Umbilical cord (tissue), 2 donors: Measurements from ENCODE around the gene KDM3B. TPM values are rescaled to one million over a fixed set of nuclear protein-coding genes. Genes with fewer than 3 reads are reported as not detected.
"Not testable (repeated sequence)": the region's sequence is repeated elsewhere in the genome, so short reads cannot be mapped to it uniquely, and the experiment has no call there.

ENCODE experiments used
- DNase-seq: peaks from one replicate; pipeline ENCODE4 v3.0.0-alpha.2; 2015; ENCODE audit warnings: low spot score
- total RNA-seq: library from RNA; depleted of rRNA; stranded (reverse); fragments of >200 nt; gene quantifications from one replicate; pipeline ENCODE4 v1.2.3, GENCODE V29; 2014; ENCODE audit warnings: low replicate concordance; ENCODE audit not compliant: insufficient read depth

The KDM3B gene
- total RNA-seq, 1 donor from 2014 or later, result 48.2 TPM

GRCh38 chr5:138389332-138389731 is 36.8 kb downstream of the KDM3B start:
- no peak for DNase-seq

DNA sequence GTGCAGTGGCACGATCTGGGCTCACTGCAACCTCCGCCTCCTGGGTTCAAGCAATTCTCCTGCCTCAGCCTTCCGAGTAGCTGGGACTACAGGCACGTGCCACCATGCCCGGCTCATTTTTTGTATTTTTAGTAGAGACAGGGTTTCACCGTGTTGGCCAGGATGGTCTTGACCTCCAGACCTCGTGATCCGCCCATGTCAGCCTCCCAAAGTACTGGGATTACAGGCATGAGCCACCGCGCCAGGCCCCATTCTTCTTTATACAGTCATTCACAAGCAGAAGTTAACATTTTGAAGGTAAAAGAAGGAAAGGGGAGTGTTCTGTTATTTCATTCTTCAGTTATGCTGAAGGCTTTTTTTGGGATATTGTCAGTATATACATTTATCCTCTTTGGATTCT is 37.4 kb downstream of the KDM3B start:
- DNase-seq, result not testable (repeated sequence)

DNA sequence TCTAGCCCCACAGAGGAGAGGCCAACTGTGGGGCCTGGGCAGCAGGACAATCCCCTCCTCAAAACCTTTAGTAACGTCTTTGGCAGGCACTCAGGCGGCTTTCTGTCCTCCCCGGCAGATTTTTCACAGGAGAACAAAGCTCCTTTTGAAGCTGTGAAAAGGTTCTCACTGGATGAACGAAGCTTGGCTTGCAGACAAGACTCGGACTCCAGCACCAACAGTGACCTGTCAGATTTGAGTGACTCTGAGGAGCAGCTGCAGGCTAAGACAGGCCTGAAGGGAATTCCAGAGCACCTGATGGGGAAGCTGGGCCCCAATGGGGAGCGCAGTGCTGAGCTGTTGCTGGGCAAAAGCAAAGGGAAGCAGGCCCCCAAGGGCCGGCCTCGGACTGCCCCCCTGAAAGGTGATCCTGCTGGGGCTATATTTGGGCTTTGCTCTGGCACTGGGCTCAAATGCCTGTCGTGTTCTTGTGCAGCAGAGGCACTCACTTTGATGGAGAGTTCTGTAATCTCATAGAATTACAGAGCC is 39.4 kb downstream of the KDM3B start:
- DNase-seq, result peak; percentile 77

DNA sequence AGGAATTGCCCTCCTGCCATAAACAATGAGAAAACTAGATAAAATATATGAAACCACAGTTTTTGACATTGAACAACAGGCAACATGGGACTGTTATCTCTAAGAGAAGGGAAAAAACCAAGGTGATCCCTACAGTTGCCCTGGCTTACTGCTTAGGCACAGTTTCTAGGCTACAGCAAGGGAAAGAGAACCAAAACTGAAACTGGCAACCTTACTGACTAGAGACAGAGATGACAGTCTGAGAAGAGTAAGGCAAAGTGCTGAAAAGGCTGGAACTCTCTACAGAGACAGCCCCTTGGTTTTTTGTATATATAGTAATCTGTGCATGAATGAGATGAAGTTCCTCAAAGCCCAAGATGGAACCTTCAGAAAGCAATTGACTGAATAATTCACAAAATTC is 50.2 kb downstream of the KDM3B start:
- DNase-seq, result no peak

DNA sequence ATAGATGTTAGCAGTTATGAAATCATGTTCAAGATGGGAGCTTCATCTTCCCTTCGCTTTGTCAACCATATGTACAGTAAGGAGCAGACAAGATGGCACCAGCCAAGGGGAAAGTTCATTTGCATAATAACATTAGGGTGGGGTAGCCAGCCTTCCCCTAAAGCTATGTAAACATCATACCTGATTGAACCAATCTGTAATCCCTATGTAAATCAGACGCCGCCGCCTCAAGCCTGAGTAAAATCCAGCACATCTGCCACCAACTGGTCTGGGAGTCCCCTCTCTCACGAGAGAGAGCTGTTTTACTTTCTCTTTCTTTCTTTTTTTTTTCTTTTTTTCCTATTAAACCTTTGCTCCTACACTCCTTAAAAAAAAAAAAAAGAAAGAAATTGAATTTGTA is 55.5 kb downstream of the KDM3B start:
- DNase-seq, result no peak

DNA sequence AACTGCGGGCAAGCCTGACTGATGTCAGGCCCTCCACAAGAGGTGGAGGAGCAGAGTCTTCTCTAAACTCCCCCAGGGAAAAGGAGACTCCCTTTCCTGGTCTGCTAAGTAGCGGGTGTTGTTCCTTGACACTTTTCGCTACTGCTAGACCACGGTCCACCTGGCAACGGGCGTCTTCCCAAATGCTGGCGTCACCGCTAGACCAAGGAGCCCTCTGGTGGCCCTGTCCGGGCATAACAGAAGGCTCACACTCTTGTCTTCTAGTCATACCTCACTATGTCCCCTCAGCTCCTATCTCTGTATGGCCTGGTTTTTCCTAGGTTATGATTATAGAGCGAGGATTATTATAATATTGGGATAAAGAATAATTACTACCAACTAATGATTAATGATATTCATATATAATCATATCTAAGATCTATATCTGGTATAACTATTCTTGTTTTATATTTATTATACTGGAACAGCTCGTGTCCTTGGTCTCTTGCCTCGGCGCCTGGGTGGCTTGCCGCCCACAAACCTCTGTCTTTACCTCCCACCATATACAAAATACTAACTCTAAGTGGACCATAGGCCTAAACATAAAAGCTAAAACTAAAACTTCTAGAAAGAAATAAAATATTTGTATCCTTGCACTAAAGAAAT is 58.6 kb downstream of the KDM3B start:
- peak; percentile 13 for DNase-seq

DNA sequence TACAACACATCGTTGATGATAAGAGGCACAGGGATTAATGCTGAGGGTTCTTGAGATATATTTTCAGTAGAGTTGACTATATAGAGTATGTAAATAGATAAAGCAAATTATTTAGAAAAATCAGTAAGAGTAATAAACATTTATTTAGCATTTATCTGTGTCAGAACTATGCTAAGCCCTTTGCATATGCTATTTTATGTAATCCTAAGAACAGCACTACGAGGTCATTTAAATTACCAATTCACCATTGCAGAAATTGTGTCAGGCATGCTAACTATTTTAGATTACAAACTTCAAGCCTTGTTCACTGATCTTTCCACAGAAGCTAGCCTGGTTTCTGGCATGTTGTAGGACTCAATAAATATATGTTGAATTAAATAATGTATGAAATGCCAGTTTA is 66.0 kb downstream of the KDM3B start:
- DNase-seq, result no peak

GRCh38 chr5:138425079-138425478 is 72.6 kb downstream of the KDM3B start:
- no peak for DNase-seq

DNA sequence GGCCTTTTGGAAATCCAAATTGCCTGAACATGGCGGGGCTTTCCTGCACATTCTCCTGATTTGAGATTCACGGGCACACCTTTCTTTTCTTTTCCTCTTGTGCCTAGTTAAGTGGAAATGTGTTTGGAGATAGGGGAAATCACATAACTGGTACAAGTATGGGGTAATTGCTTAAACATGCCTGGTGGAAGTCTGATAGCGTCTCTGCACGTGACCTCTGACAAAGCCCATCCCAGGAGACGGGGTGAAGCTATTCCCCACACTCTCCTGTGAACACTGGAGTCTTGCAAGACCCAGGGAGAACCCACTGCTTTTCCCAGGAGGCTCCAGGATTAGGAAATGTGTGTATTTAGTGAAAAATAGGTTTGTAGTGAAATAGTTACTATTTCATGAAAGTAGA is 83.5 kb downstream of the KDM3B start:
- no peak for DNase-seq

- DNase-seq, result no peak
These were observed 85.7 kb downstream of the KDM3B start for GRCh38 chr5:138438003-138438723.

DNA sequence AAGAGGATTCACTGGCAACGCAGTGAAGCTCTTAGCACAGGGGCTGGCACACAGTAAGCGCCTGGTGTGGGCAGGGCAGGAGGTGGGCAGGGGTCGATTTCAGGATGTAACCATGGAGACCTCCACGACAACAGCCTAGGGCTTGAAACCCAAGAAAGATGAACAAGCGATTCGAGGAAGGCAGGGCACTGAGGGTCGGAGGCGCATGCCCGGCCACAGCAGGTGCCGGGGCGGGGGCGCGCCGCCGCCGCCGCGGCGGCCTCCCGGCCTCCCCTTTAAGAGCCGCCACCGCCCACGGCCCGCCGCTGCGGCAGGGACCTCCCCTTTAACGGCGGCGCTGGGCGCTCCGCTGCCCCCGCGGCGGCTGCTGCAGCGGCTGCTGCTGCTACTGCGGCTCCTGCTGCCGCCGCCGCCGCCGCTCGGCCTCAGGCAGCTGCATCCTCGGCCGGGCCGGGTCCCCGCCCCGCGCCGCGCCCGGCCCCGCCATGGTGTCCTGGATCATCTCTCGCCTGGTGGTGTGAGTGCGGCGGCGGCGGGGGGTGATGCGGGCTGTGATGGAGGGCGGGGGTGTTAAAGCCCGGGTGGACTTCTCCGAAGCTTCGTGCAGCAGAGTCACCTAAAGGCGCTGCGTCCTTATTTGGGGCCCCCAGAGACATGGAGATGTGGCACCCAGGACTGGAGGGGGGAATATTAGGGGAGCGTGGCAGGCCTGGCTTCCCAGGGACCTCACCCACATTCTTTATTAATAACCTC is 86.4 kb downstream of the KDM3B start, which contains the start of gene REEP2:
TSS of gene REEP2 (plus strand) at position 334 of the 753 bp plus-strand sequence. CDS start at position 486, 152 bp downstream.
- DNase-seq, result peak; percentile 35

DNA sequence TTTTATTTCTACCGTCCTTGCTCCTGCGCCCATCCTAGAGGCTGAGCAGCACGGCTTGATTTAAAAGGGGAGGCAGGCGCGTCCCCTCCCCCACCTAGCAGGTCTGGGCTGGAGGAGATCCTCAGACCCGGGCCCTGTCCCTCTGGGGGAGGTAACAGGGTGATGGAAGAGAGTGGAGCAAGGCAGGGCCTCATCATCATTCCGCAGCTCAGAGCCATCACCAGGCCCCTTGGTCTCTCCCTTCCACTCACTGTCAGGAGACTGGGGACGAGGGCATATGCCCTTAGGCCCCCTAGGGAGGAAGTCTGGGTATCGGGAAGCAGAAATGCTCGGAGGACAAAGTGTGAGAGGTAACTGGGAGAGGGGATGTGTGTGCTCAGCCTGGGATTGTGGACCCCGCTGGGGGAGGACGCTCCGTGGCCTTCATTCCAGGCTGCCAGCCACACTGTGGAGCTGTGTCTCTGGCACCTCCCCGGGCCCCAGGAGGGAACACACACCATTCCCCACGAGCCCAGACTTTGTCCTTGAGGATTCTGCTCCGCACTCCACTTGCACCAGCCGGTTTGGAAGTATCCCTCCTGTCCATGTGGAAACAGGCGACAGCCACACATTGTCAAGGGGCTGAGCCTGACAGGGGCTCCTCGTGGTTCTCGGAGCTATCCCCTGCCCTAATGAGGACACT is 87.1 kb downstream of the KDM3B start:
- no peak for DNase-seq

- DNase-seq, result no peak
These were observed 87.9 kb downstream of the KDM3B start for GRCh38 chr5:138440159-138441073.

GRCh38 chr5:138441221-138441620 is 88.7 kb downstream of the KDM3B start:
- DNase-seq, result no peak

DNA sequence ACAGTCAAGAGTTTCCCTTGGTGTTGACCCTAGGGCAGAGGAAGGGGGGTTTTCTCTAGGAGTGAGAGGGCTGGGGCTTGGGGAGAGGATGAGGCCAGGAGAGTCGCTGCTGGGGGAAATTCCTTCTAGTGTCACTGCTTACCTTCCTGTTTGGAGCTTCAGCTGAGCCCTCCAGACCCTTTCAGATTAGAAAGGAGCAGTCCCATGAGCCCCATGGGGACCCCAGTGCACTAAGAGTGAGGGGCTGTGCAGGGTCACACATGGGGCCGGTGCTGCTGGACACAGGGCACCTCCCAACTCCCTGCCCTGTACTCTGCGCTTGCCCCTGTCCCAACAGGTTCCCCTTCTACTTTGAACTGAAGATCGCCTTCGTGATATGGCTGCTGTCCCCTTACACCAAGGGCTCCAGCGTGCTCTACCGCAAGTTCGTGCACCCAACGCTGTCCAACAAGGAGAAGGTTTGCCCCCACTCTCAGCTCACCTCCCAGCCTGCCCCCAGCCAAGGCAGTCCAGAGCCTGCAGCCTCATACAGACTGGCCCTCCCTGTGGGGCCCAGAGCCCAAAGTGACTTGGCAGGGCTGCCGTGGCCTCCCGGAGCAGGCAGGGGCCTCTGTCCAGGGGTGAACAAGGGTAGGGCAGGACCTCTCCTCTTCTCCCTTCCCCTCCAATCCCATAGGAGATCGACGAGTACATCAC is 91.7 kb downstream of the KDM3B start:
- DNase-seq, result no peak

- DNase-seq, result no peak
These were observed 92.5 kb downstream of the KDM3B start for GRCh38 chr5:138444774-138445546.

GRCh38 chr5:138445547-138446271 is 93.2 kb downstream of the KDM3B start:
- no peak for DNase-seq

- no peak for DNase-seq
These were observed 95.6 kb downstream of the KDM3B start for GRCh38 chr5:138448070-138448469.
